Activated naive CD8-positive, alpha-beta T cell treated with anti-CD3 and anti-CD28 coated beads, Interleukin-2, amount 50 U/mL, for 16 hours (primary cell): ENCODE results near the gene ADGRL3.

Experiments
- DNase-seq: peaks from one replicate; pipeline ENCODE4 v3.0.0-alpha.2; 2020; ENCODE audit warnings: low read depth, low spot score

ADGRL3 gene

GRCh38 chr4:61545902-61546480 is 345.9 kb downstream of the ADGRL3 start:
- no peak for DNase-seq

- no peak for DNase-seq
These were observed 349.2 kb downstream of the ADGRL3 start for GRCh38 chr4:61549336-61549735.

- DNase-seq: no peak
These were observed 353.5 kb downstream of the ADGRL3 start for GRCh38 chr4:61553557-61554125.

- no peak for DNase-seq
These were observed 355.7 kb downstream of the ADGRL3 start for GRCh38 chr4:61555789-61556188.

GRCh38 chr4:61556277-61556676 is 356.2 kb downstream of the ADGRL3 start:
- DNase-seq: no peak

DNA sequence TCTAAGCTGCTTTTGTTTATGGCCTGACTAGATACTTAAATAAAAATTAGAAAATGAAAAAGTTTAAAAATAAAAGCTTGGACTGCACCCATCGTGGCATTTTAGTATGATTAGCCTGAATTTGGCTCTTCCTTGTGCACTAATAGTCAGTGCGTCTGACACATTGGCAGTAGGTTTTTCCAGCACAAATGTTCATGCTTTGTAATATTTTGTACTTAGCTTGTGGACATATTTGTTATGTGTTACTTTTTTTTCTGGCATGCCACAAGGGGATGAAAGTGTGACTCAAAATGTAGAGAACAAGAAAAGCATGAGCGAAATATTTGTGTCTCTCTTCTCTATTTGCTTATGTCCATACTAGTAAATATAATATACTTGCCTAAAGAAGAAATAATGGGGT is 359.3 kb downstream of the ADGRL3 start:
- no peak for DNase-seq

- DNase-seq: no peak
These were observed 360.9 kb downstream of the ADGRL3 start for GRCh38 chr4:61561028-61561427.

DNA sequence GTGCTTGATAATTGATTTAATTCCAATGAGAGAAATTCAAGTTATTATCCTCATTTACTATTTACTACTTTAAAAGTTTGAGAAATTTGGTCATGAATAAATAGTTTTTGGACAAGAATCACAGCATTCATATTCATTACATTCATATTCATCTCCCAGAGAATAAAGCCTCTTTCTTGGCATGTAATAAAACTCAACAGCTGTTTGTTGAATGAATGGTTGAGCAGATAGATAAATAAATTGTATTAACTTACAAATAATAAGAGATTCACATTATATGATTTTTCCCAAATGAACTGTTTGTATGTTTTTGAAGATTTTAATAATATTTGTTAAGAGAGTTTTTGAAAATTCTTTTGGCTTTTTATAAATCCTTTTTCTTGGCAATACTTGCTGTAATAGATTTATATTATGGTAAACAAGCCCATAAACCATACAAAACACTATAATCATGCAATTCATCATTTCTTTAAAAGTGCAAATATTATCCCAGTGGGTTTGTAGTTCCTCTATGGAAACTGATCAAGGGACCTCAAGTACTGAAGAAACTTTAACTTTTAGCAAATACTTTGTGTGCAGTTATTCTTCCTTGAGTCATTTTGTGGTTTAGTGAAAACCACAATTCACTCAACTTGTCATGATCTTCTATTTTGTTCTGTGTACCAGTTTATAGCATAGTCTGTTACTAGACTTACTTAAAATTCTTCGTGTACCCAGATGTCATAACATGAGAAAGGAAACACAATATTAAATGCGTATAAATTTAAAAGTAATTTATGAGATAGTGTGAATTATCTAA is 371.8 kb downstream of the ADGRL3 start:
- no peak for DNase-seq

GRCh38 chr4:61575796-61576195 is 375.7 kb downstream of the ADGRL3 start:
- DNase-seq: no peak

- DNase-seq: no peak
These were observed 379.7 kb downstream of the ADGRL3 start for GRCh38 chr4:61579786-61580185.

DNA sequence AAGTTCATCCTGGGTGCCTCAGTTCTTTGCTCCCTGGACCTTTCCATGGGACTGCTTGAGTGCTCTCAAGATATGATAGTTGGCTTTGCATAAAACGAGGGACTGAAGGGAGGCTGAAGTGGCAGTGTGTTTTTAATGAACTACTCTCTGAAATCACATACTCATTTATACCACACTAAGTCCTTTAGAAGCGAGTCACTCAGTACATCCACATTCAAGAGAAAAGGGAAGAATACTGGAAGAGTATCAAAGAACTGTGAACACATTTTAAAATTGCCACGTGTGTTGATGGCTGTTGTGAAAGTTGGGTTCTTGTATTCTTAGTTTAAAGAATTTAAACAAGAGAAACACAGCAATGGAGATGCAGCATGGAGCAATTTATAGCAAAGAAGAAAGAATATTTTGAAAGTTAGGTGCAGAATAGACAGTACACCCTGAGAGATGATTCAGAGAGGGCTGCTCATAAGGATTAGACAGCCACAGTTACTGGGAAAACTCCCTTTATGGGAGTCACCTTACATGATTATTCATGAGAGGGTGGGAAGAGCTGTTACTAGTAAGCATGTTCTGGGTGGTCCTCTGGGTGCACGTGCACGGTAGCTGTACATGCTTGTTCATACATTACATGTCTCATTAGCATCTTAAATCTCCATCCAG is 380.7 kb downstream of the ADGRL3 start:
- no peak for DNase-seq

GRCh38 chr4:61583696-61584095 is 383.6 kb downstream of the ADGRL3 start:
- no peak for DNase-seq

DNA sequence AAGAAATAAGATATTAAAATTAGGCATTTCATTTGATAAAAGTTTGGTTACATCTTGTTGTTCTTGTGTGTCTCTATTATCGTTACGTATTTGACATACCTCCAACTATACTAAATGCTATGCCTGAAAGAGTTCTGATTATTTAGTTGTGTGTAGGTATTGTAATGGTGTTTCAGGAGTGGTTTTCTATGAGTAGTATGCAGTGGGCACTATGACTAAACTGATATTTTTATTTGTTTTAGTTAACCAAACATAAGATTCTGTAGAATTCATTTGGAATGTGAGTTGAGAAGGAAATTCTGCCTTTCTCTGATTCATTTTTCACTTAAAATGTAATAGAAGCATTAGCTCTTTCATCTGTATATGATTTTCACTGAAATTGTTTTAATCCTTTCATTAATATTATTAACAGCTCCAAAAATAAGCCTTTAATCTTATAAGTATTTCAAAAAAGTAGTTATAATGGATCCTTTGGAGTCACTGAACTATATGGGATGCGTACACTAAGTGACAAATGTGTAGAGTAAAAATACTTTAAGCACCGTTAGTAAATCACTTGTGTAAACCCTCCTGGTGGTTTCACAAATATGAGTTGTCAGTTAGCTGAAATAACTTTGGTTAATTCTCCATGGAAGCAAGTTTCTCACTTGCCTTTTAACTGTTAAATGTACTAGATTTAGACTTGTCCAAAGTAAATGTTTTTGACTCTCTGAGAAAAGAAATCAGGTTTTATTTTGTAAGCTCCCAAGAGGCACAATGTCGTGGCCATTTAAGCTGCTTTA is 388.7 kb downstream of the ADGRL3 start:
- no peak for DNase-seq

GRCh38 chr4:61590881-61591280 is 390.8 kb downstream of the ADGRL3 start:
- no peak for DNase-seq

DNA sequence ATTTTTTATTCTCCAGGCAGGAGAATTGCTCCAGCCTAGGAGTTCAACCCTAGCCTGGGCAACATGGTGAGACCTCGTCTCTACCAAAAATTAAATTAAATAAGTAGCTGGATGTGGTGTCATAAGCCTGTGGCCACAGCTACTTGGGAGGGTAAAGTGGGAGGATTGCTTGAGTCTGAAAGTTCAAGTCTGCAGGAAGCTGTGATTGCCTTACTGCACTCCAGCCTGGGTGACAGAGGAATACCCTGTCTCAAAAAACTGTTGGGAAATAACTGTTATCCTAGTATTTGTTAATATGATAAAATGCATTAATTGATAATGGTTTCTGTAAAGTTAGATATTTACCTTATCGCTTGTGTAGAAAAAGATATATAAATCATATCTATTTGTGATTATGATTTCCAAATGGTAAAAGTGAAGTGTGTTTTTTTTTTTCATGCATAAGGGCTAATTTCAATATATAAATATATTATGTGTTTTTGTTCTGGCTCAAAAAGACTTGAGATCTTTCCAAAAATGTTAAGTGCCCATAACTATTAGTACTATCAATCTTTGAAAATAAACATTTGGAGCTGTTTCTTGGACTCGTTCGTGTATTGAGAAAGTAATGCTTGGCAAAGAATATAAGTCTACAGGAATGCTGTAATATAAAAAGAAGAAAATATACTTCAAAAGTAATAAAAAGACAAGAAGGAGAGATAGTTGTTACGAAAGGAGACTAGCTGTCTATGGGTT is 396.6 kb downstream of the ADGRL3 start:
- no peak for DNase-seq

GRCh38 chr4:61603086-61603485 is 403.0 kb downstream of the ADGRL3 start:
- no peak for DNase-seq

- DNase-seq: no peak
These were observed 403.9 kb downstream of the ADGRL3 start for GRCh38 chr4:61604054-61604453.

DNA sequence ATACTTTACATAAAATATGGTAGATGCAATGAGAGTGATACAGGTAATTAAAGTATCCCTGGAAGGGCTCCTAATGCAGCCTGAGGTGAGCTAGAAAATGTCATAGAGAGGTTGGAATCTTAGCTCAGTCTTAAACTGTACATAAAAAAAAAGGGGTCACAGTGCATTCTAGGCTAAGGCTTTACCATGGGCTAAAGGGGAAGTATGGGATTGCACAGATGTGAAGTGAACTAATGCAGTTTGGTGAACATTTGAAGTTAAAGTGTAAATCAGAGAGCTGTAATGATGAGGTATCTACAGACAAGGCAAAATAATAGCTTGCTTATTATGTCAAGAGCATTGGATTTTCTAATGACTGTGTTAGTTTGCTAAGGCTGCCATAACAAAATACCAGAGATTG is 405.9 kb downstream of the ADGRL3 start:
- DNase-seq: no peak

DNA sequence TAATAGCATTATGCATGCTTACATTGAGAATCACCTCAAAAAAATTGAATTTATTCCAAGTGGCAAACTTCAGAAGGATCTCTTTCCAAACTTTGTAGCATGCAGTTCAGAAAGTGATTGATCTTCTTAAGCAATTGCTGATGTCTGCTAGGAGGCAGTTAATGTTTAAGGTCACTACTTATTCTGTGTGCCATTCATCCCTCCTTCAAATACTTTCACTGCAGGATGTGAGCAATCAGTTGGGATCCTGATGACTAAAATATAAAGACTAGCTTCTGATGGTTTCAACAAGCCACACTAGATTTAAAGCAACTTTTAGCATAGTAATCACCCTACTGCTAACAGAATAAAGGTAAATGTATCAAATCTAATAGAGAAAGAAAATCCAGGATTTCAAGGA is 414.1 kb downstream of the ADGRL3 start:
- DNase-seq: no peak

DNA sequence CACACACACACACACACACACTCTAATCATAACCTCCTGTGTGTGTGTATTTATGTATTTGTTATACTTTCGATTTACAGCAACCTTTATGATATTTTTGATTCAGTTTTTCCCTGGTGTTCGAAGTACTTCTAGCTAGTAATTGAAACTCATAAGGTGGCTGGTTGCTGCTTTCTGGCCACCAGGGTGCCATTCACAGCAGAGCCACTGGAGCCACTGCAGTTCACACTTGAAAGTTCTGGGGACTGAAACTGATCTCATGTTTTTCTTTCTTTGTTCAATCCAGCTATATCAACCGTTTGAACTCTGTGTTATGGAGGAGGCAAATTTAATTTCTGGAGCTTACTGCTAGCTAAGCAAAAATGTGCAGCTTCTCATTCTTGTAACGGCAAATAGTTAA is 419.4 kb downstream of the ADGRL3 start:
- DNase-seq: no peak

DNA sequence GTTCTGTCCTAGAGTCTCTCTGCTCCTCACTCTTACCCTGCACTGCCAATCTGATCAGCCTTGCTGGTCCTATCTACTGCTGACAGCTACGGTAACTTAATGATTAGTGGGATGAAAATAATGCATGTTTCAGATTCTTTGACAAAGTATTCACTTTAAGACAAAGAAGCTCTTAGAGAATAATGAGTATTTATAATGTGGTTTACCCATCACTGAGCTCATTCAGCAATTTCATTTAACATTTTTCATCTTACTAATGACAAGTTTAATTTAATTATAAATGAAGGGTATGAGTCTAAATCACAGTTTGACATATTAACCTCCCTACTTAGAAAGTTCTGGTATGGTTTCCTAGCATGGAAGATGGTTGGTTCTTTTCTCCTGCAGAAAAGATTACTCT is 428.2 kb downstream of the ADGRL3 start:
- DNase-seq: no peak
